ENCODE measurements around the gene PRUNE2.
"Not testable (repeated sequence)": the region's sequence is repeated elsewhere in the genome, so short reads cannot be mapped to it uniquely, and the experiment has no call there.

The PRUNE2 gene

DNA sequence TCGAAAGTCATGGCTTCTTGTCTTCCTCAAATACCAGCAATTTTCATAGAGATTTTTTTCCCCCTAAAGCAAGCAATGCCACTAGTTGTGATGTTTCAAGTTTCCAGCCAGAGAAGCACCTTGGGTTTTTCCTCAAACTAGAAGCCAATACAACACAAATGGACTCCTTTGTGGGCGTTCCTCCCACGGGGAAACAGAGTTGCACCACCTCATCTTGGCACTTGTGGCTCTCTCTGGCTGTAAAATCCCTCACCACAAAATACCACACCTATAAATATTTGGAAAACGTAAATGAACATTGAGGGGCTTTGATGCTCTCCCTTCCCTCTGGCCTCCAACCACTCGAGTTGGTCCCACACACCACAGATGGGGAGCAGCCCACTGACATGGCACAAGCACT, 208.8 kb downstream of the PRUNE2 start:
- DNase-seq (ENCODE audit: low spot score): no peak

DNA sequence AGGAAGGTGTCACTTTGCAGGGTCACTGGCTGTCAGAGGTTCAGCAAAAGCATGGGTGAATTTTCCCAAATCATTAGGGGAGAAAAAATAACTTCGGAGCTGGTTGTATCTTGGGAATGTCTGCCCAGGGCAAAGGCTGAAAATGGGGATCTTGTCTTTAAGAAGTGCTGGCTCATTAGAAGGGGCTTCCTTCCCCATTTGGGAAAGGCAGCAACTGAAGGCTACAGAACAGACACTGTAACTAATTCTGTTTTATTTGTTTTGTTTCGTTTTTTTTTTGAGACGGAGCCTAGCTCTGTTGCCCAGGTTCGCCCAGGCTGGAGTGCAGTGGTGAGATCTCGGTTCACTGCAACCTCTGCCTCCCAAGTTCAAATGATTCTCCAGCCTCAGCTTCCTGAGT, 212.0 kb downstream of the PRUNE2 start:
- DNase-seq (ENCODE audit: low spot score): no peak

DNA sequence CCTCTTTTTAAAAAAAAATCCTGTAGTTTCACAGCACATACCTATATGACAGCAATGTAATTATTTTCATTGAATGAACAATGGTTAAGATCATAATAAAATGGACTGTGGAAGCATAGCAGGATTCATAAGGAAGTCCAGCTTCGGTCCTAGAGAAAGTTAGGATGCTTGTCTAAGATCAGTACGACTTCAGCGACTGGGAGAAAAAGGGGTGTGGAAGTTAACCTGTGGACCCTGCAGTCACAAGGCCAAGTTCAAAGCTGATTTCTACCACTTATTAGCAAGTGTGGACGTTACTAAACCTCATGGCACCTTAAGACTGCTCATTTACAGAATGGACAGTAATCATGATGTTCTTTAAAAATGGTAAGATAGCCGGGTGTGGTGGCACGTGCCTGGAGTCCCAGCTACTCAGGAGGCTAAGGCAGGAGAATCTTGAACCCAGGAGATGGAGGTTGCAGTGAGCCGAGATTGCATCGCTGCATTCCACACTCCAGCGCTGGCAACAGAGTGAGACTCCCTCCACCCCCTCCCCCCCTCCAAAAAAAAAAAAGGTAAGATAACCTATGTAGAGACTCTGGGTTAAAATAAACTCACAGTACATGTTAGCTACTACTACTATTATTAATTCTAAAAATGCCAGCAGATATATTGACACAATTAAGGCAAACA, 213.3 kb downstream of the PRUNE2 start:
- DNase-seq (ENCODE audit: low spot score): no peak

DNA sequence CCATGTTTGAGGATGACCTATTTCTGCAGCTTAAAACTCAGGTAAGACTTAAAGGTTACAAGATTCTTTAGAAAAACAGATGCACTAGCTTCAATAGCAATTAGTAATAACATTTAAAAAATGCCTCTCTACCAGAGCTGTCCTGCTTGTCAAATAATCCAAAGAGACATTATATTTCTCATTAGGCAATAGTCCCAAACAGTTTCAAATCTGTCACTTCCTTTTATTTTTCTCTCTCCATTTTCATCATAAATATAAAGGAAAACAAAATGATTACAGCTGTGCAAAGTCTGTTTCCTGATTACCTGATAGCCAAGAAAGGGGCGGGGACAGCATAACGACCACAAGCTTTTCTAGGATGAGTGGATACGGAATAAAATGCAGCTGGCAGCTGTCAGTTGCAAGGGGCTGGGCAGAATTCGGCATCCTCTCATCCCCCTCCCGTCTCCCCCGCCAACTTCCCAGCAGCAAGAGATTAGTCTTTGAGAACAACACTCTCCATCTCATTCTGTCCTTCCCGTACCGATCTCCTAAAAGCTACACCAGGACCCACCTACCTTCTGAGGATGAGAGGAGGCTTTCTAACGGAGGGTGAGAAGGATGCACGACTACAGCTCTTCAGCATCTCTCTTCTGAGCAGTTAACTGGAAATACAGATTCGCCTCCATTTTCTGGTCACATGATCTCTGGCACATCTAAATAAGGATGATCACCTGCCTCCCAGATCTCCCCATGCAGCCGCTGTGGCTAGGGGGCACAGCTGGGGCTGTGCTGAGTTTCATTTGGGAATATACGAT, 214.2 kb downstream of the PRUNE2 start:
- no peak for DNase-seq (ENCODE audit: low spot score)

DNA sequence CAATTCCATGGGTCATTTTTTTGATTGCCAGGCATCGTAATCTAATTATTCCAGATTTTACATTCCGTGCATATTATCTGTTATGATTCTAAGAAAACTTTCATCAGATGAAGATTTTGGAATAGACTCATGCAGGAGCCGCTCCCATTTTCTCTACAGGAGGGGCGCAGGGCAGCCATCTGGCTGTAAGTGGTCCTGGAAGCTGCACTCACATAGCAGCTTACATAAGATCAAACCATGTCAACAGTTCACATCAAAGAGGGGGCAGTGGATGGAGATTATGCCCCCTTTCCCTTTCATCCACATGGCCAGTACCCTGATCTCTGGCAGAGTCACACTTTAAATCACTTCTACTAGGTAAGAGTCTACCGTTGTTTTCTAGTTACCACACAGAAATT, 214.9 kb downstream of the PRUNE2 start:
- no peak for DNase-seq (ENCODE audit: low spot score)

DNA sequence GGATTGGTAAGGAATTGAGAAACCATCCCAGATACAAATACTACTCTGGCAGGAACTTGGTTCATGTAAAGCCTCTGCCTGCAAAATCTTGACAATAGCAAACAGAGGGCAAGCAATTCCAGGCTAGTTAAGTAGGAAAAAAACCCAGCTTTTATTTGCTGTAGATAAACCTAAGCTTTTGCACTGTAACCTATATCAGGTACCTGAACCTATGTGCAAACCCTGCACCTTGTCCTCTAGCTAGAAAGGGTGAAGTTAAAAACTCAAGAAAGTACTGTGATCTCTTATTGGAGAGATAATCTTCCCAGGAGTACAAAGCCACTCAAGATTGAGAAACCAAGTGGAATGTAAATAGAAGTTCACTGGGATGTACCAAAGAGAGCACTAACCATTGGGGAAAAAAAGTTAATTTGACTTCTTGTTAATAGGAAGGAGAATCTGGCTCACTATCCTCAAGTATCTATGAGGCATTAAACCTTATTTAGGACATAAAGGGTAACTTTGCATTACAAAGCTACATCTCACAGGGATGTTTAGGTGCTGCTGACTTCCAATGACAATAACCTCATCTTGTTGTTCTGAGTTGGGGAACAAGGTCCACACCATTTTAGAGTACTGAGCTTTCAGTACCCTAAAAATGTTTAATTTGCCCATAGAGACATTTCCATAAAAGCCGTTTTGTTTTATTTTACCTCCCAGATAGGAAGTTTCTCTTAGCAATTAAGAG, 215.5 kb downstream of the PRUNE2 start:
- DNase-seq (ENCODE audit: low spot score): no peak

DNA sequence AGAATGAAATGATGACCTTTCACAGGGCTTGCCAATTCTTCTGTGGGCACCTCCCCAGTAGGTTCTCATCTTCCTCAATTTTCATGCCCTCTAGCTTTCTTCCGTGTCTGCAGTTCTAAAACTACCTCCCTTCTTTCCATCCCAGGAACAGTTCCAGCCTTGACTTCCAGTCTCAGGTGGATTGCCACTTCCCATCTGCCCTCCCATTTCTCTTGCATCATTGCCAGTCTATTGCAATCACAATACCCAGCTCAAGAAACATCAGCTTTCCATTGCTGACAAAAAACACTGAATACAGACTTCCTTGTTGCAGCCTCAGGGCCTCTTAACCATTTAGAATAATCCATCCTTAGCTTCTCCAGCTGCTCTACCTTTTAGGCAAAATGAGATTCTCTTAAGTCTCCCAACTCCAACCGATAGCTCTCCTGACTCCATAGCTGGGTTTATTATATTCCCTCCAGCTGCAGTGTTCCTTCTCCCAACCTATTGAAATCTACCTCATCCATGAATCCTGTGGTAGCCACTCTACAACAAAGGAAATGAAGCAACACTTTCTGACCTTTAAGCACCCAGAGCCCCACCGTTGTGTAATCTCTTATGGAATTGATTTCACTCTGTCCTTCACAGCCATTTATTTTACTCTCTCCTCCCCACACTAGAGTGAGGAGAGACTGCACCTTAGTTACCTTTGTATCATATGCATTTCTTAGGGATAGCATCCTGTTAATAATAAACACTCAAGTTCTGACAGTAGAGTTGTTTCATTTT, 217.3 kb downstream of the PRUNE2 start:
- DNase-seq (ENCODE audit: low spot score): no peak

DNA sequence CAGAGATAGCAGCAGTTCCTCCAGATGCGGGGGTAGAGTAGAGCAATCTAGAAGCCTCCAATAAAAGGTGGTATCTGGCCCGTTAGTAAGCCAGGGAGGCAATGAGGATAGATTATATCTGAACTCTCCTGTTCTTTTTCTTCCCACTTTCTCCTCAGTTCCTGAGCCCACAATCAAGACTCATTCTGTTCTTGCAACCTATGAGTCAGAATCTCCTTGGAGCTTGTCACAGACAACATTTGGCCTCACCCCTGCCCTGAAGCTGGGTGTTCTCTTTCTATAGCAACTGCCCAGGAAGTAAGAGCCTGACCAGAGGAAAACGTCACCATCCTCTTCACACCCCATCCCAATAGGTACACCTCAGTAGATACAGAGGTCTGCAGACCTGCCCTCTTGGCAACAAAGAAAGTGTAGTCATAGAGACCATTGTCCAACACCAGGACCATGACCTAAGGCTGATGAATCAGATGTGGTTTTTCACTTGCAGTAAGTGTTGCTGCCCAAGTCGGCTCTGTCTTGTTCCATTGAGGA, 218.0 kb downstream of the PRUNE2 start:
- DNase-seq (ENCODE audit: low spot score): peak; percentile 73

DNA sequence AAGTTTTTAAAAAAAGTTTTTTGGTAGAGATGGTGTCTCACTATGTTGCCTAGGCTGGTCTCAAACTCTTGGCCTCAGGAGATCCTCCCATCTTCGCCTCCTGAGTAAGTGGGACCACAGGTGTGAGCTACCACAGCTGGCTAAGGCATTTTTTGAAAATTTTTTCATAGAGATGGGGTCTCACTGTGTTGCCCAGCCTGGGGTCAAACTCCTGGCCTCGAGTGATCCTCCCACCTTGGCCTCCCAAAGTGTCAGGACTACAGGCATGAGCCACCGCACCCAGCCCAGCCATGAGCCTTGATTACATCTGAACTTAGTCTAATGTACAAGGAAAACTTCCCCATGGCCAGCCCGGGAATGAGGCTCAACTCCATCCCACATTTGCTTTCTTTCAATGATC, 219.2 kb downstream of the PRUNE2 start:
- DNase-seq (ENCODE audit: low spot score): no peak

DNA sequence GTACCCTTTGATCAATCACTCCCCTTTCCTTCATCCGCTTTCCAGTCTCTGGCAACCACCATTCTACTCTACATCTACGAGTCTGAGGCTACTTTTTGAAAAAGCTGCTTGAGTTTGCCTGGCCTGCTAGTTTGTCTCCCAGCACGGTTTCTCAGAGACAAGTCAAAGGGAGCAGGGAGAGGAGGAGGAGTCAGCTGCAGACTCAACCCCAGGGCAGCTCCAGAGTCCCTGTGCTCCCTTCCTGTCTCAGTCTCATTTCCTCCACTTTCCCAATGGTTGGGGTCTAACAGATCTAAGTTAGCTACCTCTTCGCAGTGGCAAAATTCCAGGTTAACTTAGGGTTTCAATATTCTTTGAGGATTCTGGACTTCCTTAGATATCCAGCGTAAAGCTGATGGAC, 221.7 kb downstream of the PRUNE2 start:
- no peak for DNase-seq (ENCODE audit: low spot score)

DNA sequence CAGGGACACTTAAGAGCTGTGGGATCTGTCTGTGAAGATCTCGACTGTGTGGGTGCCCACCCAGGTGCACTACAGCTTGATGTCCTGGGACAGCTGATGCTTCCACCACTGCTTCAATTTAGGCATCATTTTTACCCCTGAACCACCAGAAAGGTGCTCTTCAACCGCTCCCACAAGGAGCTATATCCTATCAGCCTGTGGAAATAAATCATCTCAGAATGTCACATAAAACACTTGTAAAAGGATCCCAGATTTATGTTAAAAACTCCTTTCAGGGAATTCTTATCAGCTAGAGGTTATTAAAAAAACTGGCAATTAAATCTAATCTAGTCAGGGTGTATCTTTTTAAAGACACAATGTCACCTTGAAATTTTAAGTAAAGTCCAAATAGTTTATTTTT, 224.4 kb downstream of the PRUNE2 start:
- DNase-seq (ENCODE audit: low spot score): no peak

DNA sequence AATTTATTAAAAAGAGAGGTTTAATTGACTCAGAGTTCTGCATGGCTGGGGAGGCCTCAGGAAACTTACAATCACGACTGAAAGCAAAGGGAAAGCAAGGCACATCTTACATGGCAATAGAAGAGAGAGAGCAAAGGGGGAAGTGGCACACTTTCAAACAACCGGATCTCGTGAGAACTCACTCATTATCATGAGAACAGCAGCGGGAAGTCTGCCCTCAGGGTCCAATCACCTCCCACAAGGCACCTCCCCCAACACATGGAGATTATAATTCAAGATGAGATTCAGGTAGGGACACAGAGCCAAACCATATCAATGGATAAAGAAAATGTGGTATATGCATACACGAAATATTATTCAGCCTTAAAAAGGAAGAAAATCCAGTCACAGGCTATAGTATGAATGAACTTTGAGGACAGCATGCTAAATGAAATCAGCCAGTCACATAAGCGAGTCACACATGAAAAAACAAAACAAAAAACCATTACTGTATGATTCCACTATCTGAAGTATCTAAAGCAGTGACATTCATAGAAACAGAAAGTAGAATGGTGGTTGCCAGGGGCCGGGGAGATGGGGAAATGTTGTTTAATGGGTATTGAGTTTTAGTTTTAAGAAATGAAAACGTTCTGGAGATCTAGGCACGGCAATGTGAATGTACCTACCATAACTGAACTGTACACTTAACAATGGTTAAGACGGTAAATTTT, 225.0 kb downstream of the PRUNE2 start:
- no peak for DNase-seq (ENCODE audit: low spot score)

DNA sequence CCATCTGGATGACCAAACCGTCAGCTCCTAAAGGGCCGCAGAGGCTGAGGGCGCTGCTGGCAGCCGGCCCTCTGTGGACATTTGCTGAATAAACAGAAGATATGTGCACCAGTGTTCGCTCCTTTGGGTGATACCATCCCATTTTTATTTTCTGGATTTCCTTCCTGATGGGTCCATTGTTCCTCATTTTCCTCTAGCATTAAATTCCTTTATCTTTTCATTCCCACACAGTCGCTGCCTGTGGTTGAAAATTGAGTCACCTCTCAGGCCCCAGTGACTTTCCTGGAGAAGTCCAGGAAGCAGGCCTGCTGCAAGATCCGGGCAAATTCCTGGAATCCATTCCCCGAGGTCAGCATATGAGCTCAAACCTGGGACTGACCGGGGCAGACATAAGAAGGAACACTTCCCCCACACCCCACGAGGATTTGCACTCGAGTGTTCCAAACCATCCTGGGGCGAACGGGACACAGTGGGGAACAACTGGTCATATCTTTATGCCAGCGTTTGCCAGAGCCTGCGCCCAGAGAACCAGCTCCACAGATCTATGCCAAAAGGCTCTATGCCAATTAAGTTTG, 228.3 kb downstream of the PRUNE2 start:
- no peak for DNase-seq (ENCODE audit: low spot score)

DNA sequence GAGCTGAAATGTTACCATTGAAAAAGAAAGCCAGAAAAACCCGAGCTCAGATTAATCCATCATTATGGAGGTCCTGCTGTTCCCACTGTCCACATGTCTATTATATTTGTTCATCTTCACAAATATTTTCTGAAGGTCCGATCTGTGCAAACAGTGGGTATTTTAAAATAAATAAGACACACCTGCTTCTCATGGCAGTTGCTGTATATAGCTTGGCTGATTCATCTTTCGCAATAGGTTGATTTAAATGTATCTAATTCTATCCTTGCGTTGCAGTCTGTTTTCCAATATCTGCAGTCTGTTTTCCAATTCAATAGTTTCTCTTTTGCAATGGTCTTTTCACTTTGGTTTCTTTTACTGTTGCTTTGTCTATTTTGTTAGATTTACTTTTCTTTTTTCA, 229.1 kb downstream of the PRUNE2 start:
- DNase-seq (ENCODE audit: low spot score): no peak

DNA sequence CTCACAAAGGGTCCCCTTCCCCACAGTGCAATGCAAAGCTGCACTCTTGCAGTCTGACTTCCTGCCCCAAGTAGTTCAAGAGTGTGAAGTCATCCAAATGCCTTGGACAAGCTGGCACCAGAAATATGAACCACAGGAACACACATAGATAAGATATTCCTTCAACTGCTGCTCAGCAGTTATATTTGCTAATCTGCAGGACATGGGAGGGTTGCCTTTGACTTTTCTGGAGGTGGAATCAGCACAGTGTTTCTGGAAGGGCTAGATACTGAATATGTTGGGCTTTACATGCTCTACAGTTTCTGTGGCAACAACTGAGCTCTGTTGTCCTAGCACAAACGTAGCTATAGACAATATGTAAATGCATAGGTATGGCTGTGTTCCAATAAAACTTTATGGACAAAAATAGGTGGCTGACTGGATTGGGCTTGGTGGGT, 238.4 kb downstream of the PRUNE2 start:
- DNase-seq (ENCODE audit: low spot score): peak; percentile 45

DNA sequence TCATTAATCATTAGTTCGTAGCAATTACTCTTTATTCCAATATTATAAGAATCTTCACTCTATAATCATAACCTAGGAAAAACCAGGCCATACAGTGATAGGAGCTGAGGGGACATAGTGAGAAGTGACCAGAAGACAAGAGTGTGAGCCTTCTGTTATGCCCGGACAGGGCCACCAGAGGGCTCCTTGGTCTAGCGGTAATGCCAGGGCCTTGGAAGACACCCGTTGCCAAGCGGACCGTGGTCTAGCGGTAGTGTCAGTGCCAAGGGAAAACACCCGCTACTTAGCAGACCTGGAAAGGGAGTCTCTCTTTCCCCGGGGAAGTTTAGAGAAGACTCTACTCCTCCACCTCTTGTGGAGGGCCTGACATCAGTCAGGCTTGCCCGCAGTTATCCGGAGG, 239.9 kb downstream of the PRUNE2 start:
- DNase-seq (ENCODE audit: low spot score): not testable (repeated sequence)

DNA sequence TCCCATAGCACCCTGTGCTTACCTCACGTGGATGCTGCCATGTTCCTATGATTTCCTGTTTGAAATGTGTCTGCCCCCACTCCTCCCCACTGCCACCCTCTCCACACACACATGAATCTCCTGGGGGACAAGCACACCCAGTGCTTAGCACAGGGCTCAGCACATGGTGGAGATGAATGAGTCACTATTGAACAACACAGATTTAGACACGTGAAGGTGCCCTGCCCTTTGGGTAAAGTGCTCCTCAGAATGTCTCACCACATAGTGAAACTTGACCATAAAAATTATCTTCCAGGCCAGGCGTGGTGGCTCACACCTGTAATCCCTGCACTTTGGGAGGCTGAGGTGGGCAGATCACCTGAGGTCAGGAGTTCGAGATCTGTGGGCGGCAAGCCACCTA, 240.5 kb downstream of the PRUNE2 start:
- no peak for DNase-seq (ENCODE audit: low spot score)

DNA sequence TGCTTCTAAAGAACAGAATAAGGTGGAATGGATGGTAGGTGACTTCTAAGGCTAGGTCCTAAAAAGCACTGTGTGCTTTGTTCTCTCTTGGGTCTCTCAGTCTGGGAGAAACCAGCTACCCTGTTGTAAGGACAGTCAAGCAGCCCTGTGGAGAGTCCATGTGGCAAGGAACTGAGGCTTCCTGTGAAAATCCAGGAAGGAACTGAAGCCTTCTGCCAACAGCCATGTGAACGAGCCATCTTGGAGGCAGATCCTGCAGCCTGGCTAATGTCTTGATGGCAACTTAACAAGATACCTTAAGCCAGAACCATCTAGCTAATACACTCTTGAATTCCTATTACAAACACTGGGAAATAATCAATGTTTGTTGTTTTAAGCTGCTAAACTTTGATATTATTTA, 241.8 kb downstream of the PRUNE2 start:
- DNase-seq (ENCODE audit: low spot score): no peak

DNA sequence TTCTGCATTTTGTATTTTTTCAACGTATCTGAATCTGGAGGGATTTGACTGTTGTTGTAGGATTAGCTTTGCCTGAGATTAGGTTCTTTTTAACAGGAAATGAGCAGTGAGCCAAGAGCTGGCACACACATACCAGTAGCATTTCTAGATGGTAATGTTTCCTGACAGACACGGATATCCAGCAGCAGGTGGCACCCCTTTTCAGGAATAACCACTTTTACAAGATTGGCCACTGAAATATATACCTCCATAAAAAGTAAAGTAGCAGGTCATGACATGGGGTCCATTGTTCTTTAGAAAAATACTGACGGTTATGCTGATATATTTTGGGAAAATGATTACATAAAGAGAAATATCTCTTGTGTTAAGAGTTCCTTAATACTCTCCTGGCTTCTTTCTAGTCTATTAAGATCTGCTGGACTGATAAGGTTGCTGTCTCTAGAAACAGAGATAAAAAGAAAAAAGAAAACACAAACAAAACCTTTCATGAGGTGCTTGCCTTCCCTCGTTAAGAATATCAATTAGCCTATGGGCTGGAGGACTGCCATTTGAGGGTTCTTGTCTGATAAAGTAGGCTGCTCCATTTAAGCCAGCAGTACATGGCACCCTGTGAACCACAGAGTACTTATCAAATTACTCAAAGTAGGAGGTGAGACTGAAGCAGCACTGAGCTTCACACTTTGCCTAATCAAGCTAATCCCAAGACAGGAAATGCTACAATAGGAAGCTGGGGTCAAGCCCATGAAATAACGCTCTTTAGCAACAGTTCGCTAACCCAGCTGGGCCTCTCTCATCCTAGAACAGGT, 243.2 kb downstream of the PRUNE2 start:
- no peak for DNase-seq (ENCODE audit: low spot score)
